ENCODE data around the gene RAPSN.

Gene RAPSN

GRCh38 chr11:47406896-47407745 is 41.8 kb downstream of the RAPSN start:
- DNase-seq: no peak

- DNase-seq: no peak
Observed at GRCh38 chr11:47403571-47403970, 45.4 kb downstream of the RAPSN start.

- no peak for DNase-seq
Observed at GRCh38 chr11:47403135-47403534, 45.8 kb downstream of the RAPSN start.

GRCh38 chr11:47400768-47401279 is 48.1 kb downstream of the RAPSN start:
- DNase-seq: no peak

GRCh38 chr11:47399860-47400767 is 48.8 kb downstream of the RAPSN start:
- DNase-seq: no peak

- no peak for DNase-seq
Observed at GRCh38 chr11:47398551-47398950, 50.4 kb downstream of the RAPSN start.

- DNase-seq: no peak
Observed at GRCh38 chr11:47398011-47398410, 50.9 kb downstream of the RAPSN start.

GRCh38 chr11:47396049-47396320 is 53.0 kb downstream of the RAPSN start:
- no peak for DNase-seq

GRCh38 chr11:47395223-47396048 is 53.5 kb downstream of the RAPSN start:
- no peak for DNase-seq

- DNase-seq: peak; percentile 10
Observed at GRCh38 chr11:47394322-47395222, 54.4 kb downstream of the RAPSN start.

GRCh38 chr11:47394050-47394321 is 55.0 kb downstream of the RAPSN start:
- no peak for DNase-seq

GRCh38 chr11:47393163-47394049 is 55.5 kb downstream of the RAPSN start:
- DNase-seq: no peak

- DNase-seq: no peak
Observed at GRCh38 chr11:47392546-47393162, 56.3 kb downstream of the RAPSN start.

GRCh38 chr11:47391711-47392432 is 57.1 kb downstream of the RAPSN start:
- DNase-seq: no peak

GRCh38 chr11:47391077-47391583 is 57.8 kb downstream of the RAPSN start:
- peak; percentile 32 for DNase-seq

- no peak for DNase-seq
Observed at GRCh38 chr11:47390422-47390760, 58.5 kb downstream of the RAPSN start.

- no peak for DNase-seq
Observed at GRCh38 chr11:47389577-47390421, 59.1 kb downstream of the RAPSN start.

- no peak for DNase-seq
Observed at GRCh38 chr11:47388697-47389576, 60.0 kb downstream of the RAPSN start.
